ENCODE results near the gene GRAPL.
"Not testable (repeated sequence)": the region's sequence is repeated elsewhere in the genome, so short reads cannot be mapped to it uniquely, and the experiment has no call there.

DNA sequence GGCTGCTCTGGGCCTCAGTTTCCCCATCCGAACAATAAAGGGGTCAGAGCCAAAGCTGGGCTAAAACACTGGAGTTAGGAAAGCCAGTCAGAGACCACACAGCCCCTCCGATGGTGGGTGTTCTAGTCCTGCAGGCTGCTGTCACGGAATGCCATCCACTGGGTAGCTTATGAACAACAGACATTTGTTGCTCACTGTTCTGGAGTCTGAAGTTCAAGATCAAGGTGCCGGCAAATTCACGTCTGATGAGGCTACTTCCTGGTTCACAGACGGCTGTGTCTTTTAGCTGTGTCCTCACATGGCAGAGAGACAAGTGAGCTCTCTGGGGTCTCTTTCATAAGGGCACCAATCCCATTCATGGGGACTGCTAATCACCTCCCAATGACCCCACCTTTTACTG lies 9.2 kb downstream of the GRAPL start:
- TF ChIP-seq, protein P1, sequence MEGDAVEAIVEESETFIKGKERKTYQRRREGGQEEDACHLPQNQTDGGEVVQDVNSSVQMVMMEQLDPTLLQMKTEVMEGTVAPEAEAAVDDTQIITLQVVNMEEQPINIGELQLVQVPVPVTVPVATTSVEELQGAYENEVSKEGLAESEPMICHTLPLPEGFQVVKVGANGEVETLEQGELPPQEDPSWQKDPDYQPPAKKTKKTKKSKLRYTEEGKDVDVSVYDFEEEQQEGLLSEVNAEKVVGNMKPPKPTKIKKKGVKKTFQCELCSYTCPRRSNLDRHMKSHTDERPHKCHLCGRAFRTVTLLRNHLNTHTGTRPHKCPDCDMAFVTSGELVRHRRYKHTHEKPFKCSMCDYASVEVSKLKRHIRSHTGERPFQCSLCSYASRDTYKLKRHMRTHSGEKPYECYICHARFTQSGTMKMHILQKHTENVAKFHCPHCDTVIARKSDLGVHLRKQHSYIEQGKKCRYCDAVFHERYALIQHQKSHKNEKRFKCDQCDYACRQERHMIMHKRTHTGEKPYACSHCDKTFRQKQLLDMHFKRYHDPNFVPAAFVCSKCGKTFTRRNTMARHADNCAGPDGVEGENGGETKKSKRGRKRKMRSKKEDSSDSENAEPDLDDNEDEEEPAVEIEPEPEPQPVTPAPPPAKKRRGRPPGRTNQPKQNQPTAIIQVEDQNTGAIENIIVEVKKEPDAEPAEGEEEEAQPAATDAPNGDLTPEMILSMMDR (IDR thresholded peaks at IDR 0.05; ENCODE audit: low read depth, low read length), result not testable (repeated sequence)
- not testable (repeated sequence) for TF ChIP-seq EZH2phosphoT487 (IDR thresholded peaks at IDR 0.05; ENCODE audit: low read depth)

Data from OCI-LY3 (cell line).